OCI-LY7 (cell line): ENCODE data around the gene RFX3. TPM values are rescaled to one million over a fixed set of nuclear protein-coding genes. Genes with fewer than 3 reads are reported as not detected.

Experiments used
- BruUV-seq: library from RNA; stranded (reverse); fragments of 400-500 nt; replicated peaks from 2 replicates; lab custom pipeline; 2021; lab: Mats Ljungman, UMichigan
- CTCF ChIA-PET: fragments of 300-600 bp; sonication (Branson Sonifier 250); formaldehyde crosslinking; loops from one replicate; lab custom pipeline; 2022; ENCODE audit warnings: antibody characterized with exemption; ENCODE audit not compliant: unreplicated experiment; lab: Charles Lee
- POLR2A ChIA-PET: fragments of 300-600 bp; sonication (Branson Sonifier 250); formaldehyde crosslinking; loops from one replicate; lab custom pipeline; 2022; ENCODE audit warnings: antibody characterized with exemption; lab: Charles Lee
- DNase-seq: peaks from one replicate; pipeline ENCODE4 v3.0.0-alpha.2; 2015; ENCODE audit warnings: low spot score
- H2AFZ ChIP-seq: fragments of 200-600 bp; sonication (generic), shearing (Covaris generic); 2 replicates; pipeline ENCODE4 v1.6.1; 2014; ENCODE audit warnings: mild to moderate bottlenecking, antibody characterized with exemption, low read length, moderate library complexity
- H3K27ac ChIP-seq: fragments of 200-600 bp; sonication (generic); 2 replicates; pipeline ENCODE4 v1.5.1; 2014; ENCODE audit warnings: mixed run types, low read depth, mild to moderate bottlenecking, moderate library complexity, low read length, inconsistent platforms; ENCODE audit not compliant: poor library complexity, severe bottlenecking
- H3K36me3 ChIP-seq: fragments of 200-600 bp; sonication (generic); 2 replicates; pipeline ENCODE4 v1.6.1; 2014; ENCODE audit warnings: mild to moderate bottlenecking, antibody characterized with exemption, low read length, moderate library complexity, mixed read lengths; ENCODE audit not compliant: insufficient read depth
- H3K4me1 ChIP-seq: fragments of 200-600 bp; sonication (generic); 2 replicates; pipeline ENCODE4 v1.5.1; 2014; ENCODE audit warnings: mild to moderate bottlenecking, low read length; ENCODE audit not compliant: insufficient read depth, poor library complexity, severe bottlenecking
- H3K4me2 ChIP-seq: fragments of 200-600 bp; sonication (generic); 2 replicates; pipeline ENCODE4 v1.6.1; 2014; ENCODE audit warnings: mild to moderate bottlenecking, low read length
- H3K4me3 ChIP-seq: fragments of 200-600 bp; sonication (generic); 2 replicates; pipeline ENCODE4 v1.5.1; 2014; ENCODE audit warnings: mild to moderate bottlenecking, low read depth, low read length; ENCODE audit not compliant: poor library complexity, severe bottlenecking
- H3K79me2 ChIP-seq: fragments of 200-600 bp; sonication (generic); 2 replicates; pipeline ENCODE4 v1.6.1; 2016; ENCODE audit warnings: low read depth, mild to moderate bottlenecking, low read length, moderate library complexity, mixed read lengths; ENCODE audit not compliant: insufficient read depth
- H3K9me2 ChIP-seq: fragments of 200-600 bp; sonication (generic); 2 replicates; pipeline ENCODE4 v1.6.1; 2016; ENCODE audit warnings: mild to moderate bottlenecking, low read length, mixed read lengths; ENCODE audit not compliant: insufficient read depth
- H3K9me3 ChIP-seq: fragments of 200-600 bp; sonication (generic); 2 replicates; pipeline ENCODE4 v1.6.1; 2014; ENCODE audit warnings: mild to moderate bottlenecking, mixed run types, low read length, mixed read lengths
- H4K20me1 ChIP-seq: fragments of 200-600 bp; sonication (generic); 2 replicates; pipeline ENCODE4 v1.6.1; 2014; ENCODE audit warnings: mild to moderate bottlenecking, antibody characterized with exemption, low read length, moderate library complexity, mixed read lengths; ENCODE audit not compliant: insufficient read depth
- EZH2phosphoT487 ChIP-seq: fragments of 200-600 bp; sonication (generic); IDR thresholded peaks from 2 replicates; pipeline ENCODE4 v1.6.1; 2018; ENCODE audit warnings: low read depth, borderline replicate concordance, mild to moderate bottlenecking, mixed run types, antibody characterized with exemption, low read length, moderate library complexity, mixed read lengths
- intact Hi-C: fragments of 100-400 bp; cut with micrococcal nuclease; formaldehyde crosslinking; loops from one replicate; pipeline ENCODE4 v1.10.0; 2022; ENCODE audit not compliant: unreplicated experiment
- total RNA-seq, 2 experiments: library from RNA; depleted of rRNA in 1 of 2; stranded (reverse); fragments of >200 nt in 1 of 2; shearing (Covaris generic) in 1 of 2; gene quantifications; 2 replicates each; pipeline ENCODE4 v1.2.3, GENCODE V29; 2014 to 2022
- TF ChIP-seq, protein P1 (sequence below): fragments of 200-600 bp; sonication (generic); conservative IDR thresholded peaks from 2 replicates; pipeline ENCODE4 v1.5.1; 2014; ENCODE audit warnings: mild to moderate bottlenecking, antibody characterized with exemption, low read length, moderate library complexity, mixed read lengths

The RFX3 gene
- total RNA-seq, 2 experiments from 2014 or later = 6.9 to 18.1 TPM

DNA sequence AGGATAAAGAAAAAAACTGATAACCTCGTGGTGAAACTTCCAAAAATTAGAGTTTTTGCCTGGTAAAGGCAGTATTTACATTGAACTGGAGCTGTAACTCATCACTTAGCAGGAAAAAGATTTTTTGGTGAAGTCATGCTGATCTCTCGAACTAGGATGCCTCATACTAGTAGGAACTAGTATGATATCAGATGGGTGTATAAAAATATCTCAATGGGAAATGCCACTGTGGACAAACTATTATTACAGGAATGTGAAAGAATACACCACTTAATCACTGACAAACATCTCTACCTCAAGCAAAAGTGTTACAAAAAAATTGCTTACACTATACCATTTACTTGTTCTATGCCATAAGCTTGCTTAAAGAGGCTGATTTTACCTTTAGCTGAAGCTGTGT is 28.4 kb downstream of the RFX3 start:
- TF ChIP-seq EZH2phosphoT487 = no peak
- TF ChIP-seq, protein P1, sequence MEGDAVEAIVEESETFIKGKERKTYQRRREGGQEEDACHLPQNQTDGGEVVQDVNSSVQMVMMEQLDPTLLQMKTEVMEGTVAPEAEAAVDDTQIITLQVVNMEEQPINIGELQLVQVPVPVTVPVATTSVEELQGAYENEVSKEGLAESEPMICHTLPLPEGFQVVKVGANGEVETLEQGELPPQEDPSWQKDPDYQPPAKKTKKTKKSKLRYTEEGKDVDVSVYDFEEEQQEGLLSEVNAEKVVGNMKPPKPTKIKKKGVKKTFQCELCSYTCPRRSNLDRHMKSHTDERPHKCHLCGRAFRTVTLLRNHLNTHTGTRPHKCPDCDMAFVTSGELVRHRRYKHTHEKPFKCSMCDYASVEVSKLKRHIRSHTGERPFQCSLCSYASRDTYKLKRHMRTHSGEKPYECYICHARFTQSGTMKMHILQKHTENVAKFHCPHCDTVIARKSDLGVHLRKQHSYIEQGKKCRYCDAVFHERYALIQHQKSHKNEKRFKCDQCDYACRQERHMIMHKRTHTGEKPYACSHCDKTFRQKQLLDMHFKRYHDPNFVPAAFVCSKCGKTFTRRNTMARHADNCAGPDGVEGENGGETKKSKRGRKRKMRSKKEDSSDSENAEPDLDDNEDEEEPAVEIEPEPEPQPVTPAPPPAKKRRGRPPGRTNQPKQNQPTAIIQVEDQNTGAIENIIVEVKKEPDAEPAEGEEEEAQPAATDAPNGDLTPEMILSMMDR = no peak
- Histone ChIP-seq H3K4me3 (no peak overlapping the region), H3K4me2 (no peak overlapping the region), H3K4me1 (no peaks in the 10 kb centered on the region), H3K79me2 (peaks cover 5% of the 10 kb centered on the region; the same call in 1 of the 2 replicates), H3K9me3 (no peaks in the 10 kb centered on the region), H3K36me3 (peaks cover 2% of the 10 kb centered on the region; the same call in 1 of the 2 replicates), H3K27ac (no peak overlapping the region), H4K20me1 (no peaks in the 10 kb centered on the region), H3K9me2 (no peaks in the 10 kb centered on the region), H2AFZ (no peak overlapping the region)
- intact Hi-C loops = no loop called here
- CTCF ChIA-PET = no interaction called here
- DNase-seq = no peak
- POLR2A ChIA-PET = interaction anchor here (1.4 to 3.3 kb wide), 5 partner anchors 11 to 30 kb away, joined by 4 to 19 read pairs (median 5); no protein-coding TSS in a partner anchor
- no TSS peak for BruUV-seq

DNA sequence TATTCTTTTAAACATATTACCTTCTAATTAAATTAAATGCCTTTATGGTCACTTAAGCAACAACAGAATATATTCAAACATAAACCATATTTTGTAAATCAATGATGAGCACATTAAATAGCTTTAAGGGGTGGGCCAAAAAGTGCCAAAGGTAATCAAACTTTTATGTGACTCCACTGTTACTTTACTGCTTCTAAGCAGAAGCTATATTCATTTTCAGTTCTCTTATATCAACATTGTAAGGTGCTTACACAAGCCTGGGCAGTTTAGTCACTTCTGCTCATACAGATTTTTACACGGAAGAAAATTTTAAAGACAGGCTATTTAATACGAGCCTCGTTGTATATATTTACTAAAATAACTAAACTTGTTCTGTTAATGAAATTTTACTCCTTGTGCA is 29.9 kb downstream of the RFX3 start:
- CTCF ChIA-PET = interaction anchor here (1.4 kb wide), 1 partner anchor 17 kb away, joined by 3 read pairs; no protein-coding TSS in a partner anchor
- BruUV-seq = no TSS peak
- POLR2A ChIA-PET = interaction anchor here (0.6 to 3.3 kb wide), 10 partner anchors 12 to 246 kb away, joined by 3 to 19 read pairs (median 4); no protein-coding TSS in a partner anchor
- Histone ChIP-seq H3K9me2 (no peaks in the 10 kb centered on the region), H4K20me1 (no peaks in the 10 kb centered on the region), H3K27ac (no peak overlapping the region), H3K9me3 (no peaks in the 10 kb centered on the region), H2AFZ (no peak overlapping the region), H3K4me2 (no peak overlapping the region), H3K4me3 (no peak overlapping the region), H3K4me1 (no peaks in the 10 kb centered on the region), H3K79me2 (peaks cover 5% of the 10 kb centered on the region; the same call in 1 of the 2 replicates), H3K36me3 (0 out of 2 replicates have a peak, but pooled peaks cover 2% of the 10 kb centered on the region)
- TF ChIP-seq, protein P1 = no peak
- TF ChIP-seq EZH2phosphoT487 = no peak
- intact Hi-C loops = no loop called here
- DNase-seq = no peak

DNA sequence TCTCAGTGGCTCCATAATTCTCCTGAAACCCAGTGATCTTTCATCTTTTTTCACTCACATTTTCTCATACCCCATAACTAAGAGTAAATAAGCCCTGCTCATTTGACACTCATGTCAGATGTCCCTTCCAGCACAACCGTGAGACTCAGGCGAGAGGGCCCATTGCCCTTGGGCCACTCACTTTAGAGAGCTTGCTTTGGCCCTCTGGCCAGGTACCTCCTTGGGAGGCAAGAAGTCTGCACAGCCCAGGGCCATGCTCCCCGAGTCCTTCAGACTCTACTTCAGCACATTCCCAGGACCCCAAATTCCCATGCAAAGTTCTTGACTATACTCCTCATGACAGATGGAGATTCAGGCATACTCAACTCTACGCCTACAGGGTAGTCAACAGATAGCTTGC is 33.6 kb downstream of the RFX3 start:
- Histone ChIP-seq H3K4me2 (no peak overlapping the region), H3K79me2 (no peaks in the 10 kb centered on the region), H4K20me1 (no peaks in the 10 kb centered on the region), H3K27ac (no peak overlapping the region), H3K4me1 (no peaks in the 10 kb centered on the region), H3K9me3 (no peaks in the 10 kb centered on the region), H3K36me3 (peaks cover 10% of the 10 kb centered on the region), H2AFZ (no peak overlapping the region), H3K4me3 (no peak overlapping the region), H3K9me2 (no peaks in the 10 kb centered on the region)
- TF ChIP-seq EZH2phosphoT487 = no peak
- TF ChIP-seq, protein P1 = no peak
- no peak for DNase-seq
- intact Hi-C loops = no loop called here
- no TSS peak for BruUV-seq
- CTCF ChIA-PET = no interaction called here
- POLR2A ChIA-PET = interaction anchor here (0.5 to 0.9 kb wide), 3 partner anchors 10 to 107 kb away, joined by 3 to 4 read pairs (median 4); no protein-coding TSS in a partner anchor
